ENCODE measurements around the gene MVK.

MVK gene

DNA sequence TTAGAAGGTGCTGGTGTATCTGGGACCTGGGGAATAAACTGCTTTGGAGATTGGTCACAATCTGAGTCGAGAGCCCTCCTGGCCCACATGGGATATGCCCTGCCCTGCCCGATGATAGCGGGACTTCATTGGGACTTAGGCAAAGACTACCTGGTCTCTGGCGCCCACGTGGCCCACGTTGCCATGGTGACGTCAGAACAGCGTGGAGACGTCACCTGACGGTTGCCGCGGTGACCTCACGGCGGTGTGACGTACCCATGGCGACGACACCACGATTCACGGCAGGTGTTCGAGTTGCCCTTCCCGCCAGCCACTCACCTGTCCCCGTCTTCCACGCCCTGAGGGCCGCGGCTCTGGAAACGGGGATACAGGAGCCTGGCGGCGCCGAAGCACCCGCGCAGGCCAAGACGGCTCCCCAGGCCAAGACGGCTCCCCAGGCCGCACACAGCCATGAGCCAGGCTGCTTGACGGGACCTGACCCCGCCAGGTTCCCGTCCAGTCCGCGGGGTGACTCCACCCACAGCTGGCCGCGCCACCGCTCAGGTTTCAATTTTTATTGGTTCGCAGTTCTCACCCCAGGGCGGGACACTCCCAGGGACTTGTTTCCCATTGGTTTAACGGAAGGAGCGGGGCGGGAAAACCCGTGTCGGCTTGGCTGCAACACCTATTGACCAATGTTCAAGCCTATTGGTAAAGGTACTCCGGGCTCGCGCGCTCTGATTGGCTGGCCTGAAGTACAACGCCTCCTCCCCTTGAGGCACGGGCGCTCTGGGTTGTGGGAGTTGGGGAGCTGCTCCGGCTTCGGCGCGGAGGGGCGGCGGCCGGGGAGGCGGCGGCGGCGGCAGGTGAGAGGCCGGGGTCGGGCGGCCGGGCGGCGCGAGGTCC, at the start of gene MVK, which contains the start of gene MMAB:
Gene MVK, plus strand, starts transcription at position 766 of the 885 bp plus-strand sequence. CDS start 1,029 bp downstream, outside the sequence.
Gene MMAB, minus strand, starts transcription at position 476 of the 885 bp plus-strand sequence. Its CDS starts 24 bp downstream, at position 452.
- DNase-seq = peak; percentile 98

- no peak for DNase-seq
These were observed 48.9 kb upstream of the MVK start for GRCh38 chr12:109524466-109525278.

DNA sequence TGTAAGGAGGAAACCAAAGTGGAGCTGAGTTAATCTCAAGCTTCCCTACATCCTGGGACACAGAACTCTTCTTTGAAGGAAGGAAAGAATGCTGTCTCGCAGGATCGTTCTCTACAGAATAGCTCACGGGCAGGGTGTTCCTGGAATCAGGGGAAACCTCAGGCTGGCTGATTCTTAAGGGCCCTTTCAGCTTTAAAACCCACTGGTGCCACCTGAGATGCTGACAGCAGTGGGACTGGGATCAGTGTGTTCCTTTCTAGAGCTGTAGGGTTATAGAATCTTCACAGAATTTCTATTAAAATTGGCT, 48.4 kb upstream of the MVK start:
- DNase-seq = no peak

- no peak for DNase-seq
These were observed 46.0 kb upstream of the MVK start for GRCh38 chr12:109527489-109528123.

- no peak for DNase-seq
These were observed 43.6 kb upstream of the MVK start for GRCh38 chr12:109529691-109530640.

DNA sequence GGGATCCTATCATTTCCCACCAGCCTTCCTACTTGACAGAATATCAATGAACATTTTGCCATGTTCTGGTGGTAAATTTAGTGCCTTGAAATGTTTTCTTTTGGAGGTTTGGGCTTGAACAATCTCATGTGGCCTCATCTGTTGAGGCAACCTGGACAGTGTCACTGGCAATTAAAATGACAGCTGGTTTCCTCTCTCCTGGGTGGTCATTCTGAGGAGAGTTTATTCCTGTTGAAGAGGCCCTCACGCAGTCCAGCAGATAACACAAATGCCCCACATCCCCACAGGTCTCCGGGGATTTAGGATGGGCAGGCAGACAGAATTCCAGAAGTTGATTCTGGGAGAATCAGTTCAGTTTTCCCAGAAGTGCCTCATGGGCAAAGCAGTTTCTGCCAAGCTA, 42.2 kb upstream of the MVK start:
- DNase-seq = no peak

DNA sequence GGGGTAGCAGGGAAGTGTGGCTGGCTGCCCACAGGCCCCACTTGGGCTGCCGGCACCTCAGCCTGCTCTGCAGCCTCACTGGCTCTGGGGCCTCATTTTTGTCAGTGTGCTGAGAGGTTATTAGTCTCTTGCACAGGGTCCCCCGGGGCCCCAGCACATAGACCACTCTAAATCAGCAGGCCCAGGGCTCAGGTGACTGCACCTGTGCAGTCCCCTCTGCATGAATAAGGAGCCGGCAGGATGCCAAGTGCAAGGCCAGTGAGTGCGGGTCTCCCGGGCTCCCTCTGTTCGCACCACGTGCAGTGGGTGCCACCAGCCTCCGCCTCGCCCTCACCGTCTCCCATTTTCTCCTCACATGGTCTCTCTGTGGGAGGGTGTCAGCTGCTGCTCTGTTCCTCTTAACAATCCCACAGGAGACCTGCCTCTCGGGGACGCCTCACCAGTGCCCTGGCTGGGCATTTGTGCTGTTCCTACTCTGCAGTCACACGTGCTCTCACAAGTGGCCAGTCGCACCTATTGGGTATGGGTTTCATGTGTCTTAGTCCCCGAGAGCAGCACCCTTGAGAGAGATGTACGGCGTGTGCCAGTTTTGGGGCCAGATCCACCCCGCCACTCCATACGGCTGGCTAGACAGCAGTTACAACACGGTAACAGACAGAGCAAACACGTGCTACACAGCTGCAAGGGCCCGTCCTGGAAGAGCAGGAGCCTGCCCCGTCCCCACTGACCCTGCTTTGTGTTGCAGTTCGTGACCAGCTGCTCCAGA, 40.7 kb upstream of the MVK start:
- no peak for DNase-seq

DNA sequence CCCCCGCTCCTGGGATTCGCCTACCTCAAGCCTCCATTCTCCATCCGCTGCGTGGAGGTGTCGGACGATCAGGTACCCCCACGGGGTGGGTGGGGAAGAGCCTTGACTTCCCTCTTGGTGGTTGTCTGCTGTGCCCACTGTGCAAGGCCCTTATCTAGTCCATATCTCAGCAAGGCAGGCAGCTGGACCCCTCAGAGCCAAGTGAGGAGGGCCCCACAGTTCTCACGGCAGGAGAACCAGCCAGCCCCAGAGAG, 40.2 kb upstream of the MVK start:
- no peak for DNase-seq

- no peak for DNase-seq
These were observed 39.1 kb upstream of the MVK start for GRCh38 chr12:109534456-109534855.

- DNase-seq = no peak
These were observed 38.2 kb upstream of the MVK start for GRCh38 chr12:109535231-109535862.

- DNase-seq = no peak
These were observed 37.7 kb upstream of the MVK start for GRCh38 chr12:109535863-109536250.

DNA sequence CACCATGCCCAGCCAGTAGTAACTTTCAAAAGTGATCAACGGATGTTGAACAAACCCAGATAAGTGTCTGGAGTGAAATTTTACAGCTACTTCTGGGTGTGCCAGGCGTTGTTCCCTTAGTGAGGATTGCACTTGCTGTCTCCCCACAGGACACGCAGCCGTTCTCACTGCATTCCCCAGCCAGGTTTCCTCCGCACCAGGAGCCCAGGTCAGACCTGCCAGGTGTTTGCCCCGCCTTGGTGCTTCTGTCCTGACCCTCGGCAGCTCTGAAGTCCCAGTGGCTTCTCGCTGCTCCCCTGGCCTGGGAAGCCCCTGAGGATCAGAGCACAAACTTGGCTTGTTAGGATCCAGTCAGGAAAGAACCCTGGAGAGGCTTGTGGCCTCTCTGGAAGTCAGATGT, 36.5 kb upstream of the MVK start:
- no peak for DNase-seq

DNA sequence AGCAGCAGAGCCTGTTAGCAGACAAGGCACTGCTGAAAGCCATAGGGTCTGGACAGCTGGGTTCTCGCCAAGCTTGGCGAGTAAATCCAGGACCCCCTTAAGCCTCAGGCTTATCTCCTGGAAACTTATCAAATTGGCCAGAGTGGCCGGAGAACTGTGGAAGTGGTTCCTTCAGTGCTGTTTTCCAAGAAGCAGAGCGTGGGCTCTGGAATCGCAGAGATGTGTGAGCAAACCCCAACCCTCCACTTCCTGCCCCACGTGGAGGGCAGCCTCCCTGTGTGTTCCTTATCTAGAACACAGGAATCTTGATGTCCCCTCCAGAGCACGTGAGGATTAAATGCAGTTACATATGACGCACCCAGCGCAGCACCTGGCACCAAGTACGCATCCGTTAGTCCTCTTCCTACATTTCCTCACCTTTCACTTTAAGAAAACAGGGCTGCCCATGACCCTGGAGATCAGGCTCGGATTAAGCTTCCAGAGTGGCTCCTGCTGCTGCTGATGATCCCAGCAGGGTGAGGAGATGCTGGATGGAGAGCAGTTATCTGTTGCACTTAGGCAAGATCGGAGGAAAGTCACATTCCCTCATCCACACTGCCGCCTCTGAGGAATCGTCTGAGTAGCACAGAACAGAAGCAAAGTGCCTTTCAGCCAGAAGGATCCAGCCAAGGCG, 35.3 kb upstream of the MVK start:
- no peak for DNase-seq

GRCh38 chr12:109539508-109539907, 34.1 kb upstream of the MVK start:
- no peak for DNase-seq

DNA sequence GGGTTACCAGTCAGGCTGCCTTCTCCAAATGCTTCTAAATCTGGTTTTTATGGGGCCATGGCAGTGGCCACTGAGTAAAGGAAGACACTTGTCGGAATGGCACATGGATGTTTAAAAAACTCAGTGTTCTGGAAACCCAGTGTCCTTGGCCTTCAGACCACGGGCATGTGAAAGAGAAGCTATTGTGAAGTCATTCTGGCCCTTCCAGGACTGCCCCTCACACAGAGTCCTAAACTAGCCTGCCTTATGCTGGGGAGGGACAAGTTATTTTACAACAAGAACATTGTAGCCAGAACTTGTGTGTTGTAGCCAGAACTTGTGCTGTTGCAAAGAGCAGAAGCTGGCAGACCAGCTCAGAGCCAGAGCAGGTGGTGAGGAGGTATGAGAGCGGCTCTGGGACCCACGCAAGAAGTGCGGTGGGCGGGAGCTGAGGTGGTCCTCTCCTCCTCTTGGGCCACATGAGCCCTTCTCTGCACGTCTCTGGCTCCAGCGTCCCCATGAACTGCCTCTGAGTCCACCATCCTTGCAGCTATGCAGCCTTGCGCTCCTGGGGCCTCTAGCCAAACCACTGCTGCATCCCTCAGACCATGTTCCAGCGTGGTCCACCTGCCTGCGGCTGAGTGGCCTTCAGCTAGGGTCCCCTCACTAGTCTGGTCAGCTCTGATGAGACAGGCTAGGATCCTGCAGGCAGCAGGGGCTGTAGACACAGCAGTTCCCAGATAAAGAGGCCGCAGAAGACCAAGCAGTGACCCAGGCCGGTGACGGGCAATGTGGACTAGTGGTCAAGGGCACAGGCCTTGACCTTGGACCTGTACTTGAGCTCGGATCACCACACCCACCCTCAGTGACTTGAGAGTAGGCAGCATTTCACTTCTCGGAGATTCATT, 32.8 kb upstream of the MVK start:
- DNase-seq = no peak

DNA sequence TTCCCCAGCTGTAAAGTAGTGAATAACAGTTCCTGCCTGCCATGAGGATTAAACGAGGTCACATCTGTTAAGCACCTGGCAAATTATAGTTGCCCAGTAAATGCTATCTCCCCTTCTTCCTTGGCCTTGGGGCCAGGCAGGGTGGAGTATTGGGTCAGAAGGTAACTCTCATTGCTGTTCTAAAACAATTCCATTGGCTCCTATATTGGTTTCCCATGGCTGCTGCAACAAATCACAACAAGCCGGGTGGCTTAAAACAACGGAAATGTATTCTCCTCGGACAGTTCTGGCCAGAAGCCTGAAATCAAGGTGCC, 32.2 kb upstream of the MVK start:
- DNase-seq = no peak

- DNase-seq = no peak
These were observed 31.6 kb upstream of the MVK start for GRCh38 chr12:109542014-109542413.

DNA sequence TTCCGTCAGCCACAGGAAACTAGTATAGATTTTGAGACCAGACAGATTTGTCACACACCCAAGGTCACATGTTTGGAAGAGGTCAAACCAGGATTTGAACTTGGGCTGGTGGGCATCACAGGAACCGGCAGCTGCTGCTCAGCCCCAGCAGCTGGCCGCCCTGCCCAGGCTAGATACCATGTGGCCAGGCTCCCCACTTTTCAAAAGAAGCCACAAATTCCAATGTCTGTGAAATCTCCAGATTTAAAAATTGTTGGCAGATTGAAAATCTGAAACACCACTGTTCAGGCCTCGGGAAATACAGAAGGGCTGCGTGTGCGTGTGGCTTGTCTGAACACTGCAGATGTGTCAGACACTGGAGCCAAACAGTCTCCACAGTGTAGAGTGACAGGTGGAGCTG, 30.7 kb upstream of the MVK start:
- no peak for DNase-seq

- no peak for DNase-seq
These were observed 28.6 kb upstream of the MVK start for GRCh38 chr12:109544955-109545531.

DNA sequence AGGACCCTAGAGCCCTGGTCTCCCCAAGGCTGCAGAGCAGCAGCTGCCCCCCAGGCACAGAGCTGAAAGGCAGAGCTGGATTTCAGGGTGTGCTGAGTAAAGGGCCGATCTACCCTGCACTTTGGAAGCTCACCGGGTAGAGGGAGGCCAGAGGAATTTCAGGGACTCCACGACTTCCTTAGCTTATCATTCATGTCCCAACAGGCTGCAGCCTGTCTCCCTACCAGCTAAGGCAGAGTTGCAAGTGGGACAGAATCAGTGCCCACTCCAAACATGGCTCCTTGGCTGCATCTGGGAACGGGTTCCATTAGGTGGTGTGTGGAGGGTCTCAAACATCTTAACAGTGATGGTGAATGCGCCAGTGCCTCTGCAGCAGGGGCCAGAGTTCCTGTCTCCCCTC, 27.8 kb upstream of the MVK start:
- no peak for DNase-seq

All from NCI-H1048 (cell line).